Bronchial epithelial cell (primary cell): ENCODE data around the gene CST9. TPM values are rescaled to one million over a fixed set of nuclear protein-coding genes. Genes with fewer than 3 reads are reported as not detected.

Experiments
- DNase-seq: peaks from one replicate; pipeline ENCODE4 v3.0.0-alpha.2; 2010; ENCODE audit warnings: low read depth
- FAIRE-seq: peaks from 2 replicates; lab custom pipeline; 2011; peaks lifted over from hg19 to GRCh38; lab: Jason Lieb, UNC
- H3K27me3 ChIP-seq: 2 replicates; pipeline ENCODE4 v1.5.1; 2011; ENCODE audit warnings: low read length; ENCODE audit not compliant: control insufficient read depth, insufficient read depth
- H3K36me3 ChIP-seq: 2 replicates; pipeline ENCODE4 v1.5.1; 2011; ENCODE audit warnings: low read length; ENCODE audit not compliant: control insufficient read depth, insufficient read depth
- H3K4me3 ChIP-seq: 2 replicates; pipeline ENCODE4 v1.5.1; 2011; ENCODE audit warnings: mild to moderate bottlenecking, low read depth, low read length, control low read depth
- total RNA-seq: library from RNA; depleted of rRNA; stranded (reverse); fragments of >200 nt; gene quantifications from 2 replicates; pipeline ENCODE4 v1.2.1, GENCODE V29; 2014
- TF ChIP-seq, protein P1 (sequence below): IDR thresholded peaks from 2 replicates; pipeline ENCODE4 v1.5.1; 2011; ENCODE audit warnings: mild to moderate bottlenecking, moderate library complexity, low read length, control low read depth, inconsistent platforms; ENCODE audit not compliant: insufficient read depth, severe bottlenecking

The CST9 gene
- total RNA-seq, 1 donor from 2014 or later, result not detected

DNA sequence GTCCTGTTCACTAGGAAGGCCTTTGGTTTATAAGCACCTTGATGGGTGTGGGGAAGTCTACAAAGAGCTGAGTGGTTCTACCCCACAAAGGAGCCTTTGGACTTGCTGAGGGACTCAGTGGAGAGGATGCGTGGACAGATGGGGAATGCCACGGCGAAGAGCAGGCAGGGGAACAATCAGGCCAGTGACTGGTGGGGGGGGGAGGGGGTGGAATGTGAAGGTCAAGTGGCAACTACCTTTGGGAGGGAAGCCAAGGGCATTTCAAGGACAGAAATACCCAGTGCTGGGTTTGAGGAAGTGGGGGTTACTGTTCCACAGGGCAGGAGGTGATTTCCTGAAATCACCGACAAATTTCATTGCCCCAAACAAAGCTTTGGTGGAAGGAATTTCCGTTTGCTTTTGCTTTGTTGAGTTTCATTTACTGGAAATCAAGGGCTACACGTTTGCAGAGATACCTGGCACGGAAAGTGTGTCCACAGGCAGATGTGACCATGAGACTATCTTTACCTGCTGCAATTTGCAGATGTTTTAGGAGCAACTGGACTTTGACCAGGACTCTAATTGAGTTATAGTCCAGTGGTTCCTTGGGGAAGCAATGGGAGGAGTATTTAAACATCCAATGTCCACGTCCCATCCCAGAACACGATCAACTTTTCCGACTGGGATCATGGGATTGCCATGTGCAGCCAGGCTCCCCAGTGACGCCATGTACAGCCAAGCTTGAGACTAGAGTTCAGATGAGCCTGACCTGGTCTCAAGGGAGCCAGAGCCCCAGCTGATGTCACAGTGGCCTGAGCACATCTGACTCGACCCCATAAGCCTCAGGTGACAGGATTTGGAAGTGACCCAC, 24.1 kb upstream of the CST9 start:
- DNase-seq (no peak), FAIRE-seq (no peak)
- Histone ChIP-seq H3K4me3 (no peak overlapping the region), H3K36me3 (peaks cover 5% of the 10 kb centered on the region), H3K27me3 (no peaks in the 10 kb centered on the region)
- TF ChIP-seq, protein P1, sequence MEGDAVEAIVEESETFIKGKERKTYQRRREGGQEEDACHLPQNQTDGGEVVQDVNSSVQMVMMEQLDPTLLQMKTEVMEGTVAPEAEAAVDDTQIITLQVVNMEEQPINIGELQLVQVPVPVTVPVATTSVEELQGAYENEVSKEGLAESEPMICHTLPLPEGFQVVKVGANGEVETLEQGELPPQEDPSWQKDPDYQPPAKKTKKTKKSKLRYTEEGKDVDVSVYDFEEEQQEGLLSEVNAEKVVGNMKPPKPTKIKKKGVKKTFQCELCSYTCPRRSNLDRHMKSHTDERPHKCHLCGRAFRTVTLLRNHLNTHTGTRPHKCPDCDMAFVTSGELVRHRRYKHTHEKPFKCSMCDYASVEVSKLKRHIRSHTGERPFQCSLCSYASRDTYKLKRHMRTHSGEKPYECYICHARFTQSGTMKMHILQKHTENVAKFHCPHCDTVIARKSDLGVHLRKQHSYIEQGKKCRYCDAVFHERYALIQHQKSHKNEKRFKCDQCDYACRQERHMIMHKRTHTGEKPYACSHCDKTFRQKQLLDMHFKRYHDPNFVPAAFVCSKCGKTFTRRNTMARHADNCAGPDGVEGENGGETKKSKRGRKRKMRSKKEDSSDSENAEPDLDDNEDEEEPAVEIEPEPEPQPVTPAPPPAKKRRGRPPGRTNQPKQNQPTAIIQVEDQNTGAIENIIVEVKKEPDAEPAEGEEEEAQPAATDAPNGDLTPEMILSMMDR, result no peak

DNA sequence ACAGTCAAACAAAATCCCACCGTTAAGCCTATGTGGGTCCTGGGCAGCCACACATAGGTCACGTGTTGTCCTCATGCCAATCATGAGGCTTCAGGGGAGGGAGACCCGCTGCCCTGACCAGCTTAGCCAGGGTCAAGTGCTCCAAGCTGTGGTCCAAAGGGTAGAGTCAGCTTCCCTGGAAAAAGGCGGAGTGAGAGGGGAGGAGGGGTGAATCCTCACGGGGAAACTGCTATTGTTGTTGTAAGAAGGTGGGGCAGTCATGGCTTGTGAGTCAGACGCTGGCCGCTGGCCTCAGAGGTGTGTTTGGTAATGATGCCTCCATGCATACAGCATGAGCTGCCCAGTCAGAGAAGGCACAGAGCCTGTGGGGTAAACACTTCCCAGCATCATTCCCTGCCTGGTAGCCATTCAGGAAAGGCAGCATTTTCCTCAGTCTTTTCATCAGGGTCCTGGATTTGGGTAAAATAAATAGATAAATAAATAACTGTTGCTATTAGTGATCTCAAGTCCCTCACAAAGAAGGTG, 23.4 kb upstream of the CST9 start:
- H3K27me3 ChIP-seq, result no peaks in the 10 kb centered on the region
- FAIRE-seq (peak; percentile 83), DNase-seq (peak; percentile 95)
- TF ChIP-seq, protein P1, result no peak
- H3K36me3 ChIP-seq, result peaks cover 5% of the 10 kb centered on the region
- H3K4me3 ChIP-seq, result no peak overlapping the region

DNA sequence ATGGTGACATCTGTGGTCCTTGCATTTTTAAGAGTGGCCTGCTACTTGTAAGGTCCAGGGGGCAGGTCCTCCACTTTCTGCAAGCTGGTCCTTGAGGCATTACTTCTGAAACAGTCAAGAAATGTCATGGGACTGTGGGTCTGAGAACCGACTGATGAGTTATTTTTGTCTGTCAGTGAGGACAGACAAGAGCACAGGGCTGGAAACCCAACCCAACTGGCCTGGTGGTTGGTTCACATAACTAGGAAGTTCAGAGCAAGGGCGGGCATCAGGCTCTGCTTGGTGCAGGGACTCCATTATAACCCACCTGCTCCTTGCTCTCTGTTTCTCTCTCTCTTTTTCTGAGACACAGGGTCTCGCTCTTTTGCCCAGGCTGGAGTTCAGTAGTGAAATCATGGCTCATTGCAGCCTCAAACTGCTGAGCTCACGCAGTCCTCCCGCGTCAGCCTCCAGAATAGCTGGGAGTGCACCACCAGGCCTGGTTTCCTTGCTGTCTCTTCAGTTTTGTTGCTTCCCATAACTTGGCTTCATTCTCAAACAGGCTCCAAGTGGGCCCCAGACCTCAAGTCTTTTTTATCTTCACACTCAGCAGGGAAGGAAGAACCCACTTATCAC, 22.8 kb upstream of the CST9 start:
- H3K36me3 ChIP-seq, result peaks cover 2% of the 10 kb centered on the region
- TF ChIP-seq, protein P1, result no peak
- FAIRE-seq (no peak), DNase-seq (no peak)
- H3K27me3 ChIP-seq, result no peaks in the 10 kb centered on the region
- no peak overlapping the region for H3K4me3 ChIP-seq

DNA sequence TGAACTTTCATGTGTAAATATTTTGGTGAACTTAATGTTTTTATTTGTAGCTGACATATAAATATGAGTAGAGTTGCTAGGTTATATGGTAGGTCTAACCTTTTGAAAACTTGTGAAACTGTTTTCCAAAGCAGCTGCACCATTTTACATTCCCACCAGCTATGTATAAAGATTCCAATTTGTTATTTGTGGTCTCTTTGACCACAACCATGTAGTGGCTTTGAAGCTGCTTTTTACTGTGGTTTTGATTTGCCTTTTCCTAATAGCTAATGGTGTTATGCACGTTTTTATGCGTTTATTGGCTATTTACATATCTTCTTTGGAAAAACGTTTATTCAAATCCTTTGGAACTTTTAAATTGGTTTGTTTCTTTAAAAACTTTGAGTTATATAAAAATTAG, 21.8 kb upstream of the CST9 start:
- no peak overlapping the region for H3K4me3 ChIP-seq
- no peaks in the 10 kb centered on the region for H3K27me3 ChIP-seq
- TF ChIP-seq, protein P1, result no peak
- DNase-seq, result no peak
- no peak for FAIRE-seq
- no peaks in the 10 kb centered on the region for H3K36me3 ChIP-seq

DNA sequence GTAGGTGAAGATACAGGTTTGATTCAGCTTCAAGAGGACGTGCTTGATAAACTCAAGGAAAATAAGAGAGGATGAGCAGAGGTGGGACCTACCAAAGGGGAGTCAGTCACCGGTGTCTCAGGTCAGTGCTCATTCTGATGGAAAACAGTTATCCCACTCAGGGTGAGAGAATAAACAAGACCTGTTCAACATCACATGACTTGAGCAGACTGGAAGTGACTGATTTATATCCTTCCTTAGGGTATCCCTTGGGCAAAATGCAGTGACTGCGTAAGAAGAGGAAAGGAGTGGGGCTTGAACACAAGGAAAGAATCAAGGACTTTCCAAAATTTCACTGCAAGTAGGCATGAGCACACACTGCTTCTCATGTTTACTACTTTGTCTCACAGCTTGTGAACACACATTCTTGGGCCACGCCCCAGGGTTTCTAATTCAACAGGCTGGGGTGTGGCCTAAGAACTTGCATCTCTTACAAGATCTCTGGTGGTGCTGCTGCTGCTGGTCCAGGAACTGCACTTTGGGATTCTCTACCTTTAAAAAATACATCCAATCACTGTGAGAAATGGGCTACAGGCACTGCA, 20.4 kb upstream of the CST9 start:
- FAIRE-seq (no peak), DNase-seq (peak; percentile 77)
- Histone ChIP-seq H3K36me3 (no peaks in the 10 kb centered on the region), H3K27me3 (no peaks in the 10 kb centered on the region), H3K4me3 (no peak overlapping the region)
- TF ChIP-seq, protein P1, result no peak
